Osteocyte (in vitro differentiated cells): ENCODE measurements around the gene SFN. TPM values are rescaled to one million over a fixed set of nuclear protein-coding genes. Genes with fewer than 3 reads are reported as not detected.

ENCODE experiments used
- DNase-seq: peaks from one replicate; pipeline ENCODE4 v3.0.0; 2021; ENCODE audit warnings: mixed read lengths; ENCODE audit not compliant: unreplicated experiment; ENCODE audit errors: extremely low spot score
- H3K27ac Mint-ChIP-seq: one replicate; pipeline ENCODE4 v1.8.0; 2021; ENCODE audit warnings: mild to moderate bottlenecking, mixed read lengths; ENCODE audit not compliant: unreplicated experiment
- H3K27me3 Mint-ChIP-seq: one replicate; pipeline ENCODE4 v1.8.0; 2021; ENCODE audit warnings: mixed read lengths; ENCODE audit not compliant: unreplicated experiment
- H3K36me3 Mint-ChIP-seq: one replicate; pipeline ENCODE4 v1.8.0; 2021; ENCODE audit warnings: mixed read lengths; ENCODE audit not compliant: unreplicated experiment
- H3K4me1 Mint-ChIP-seq: one replicate; pipeline ENCODE4 v1.8.0; 2021; ENCODE audit warnings: mixed read lengths; ENCODE audit not compliant: unreplicated experiment
- H3K4me3 Mint-ChIP-seq: one replicate; pipeline ENCODE4 v1.8.0; 2021; ENCODE audit warnings: mild to moderate bottlenecking, moderate library complexity, mixed read lengths; ENCODE audit not compliant: unreplicated experiment
- H3K9me3 Mint-ChIP-seq: one replicate; pipeline ENCODE4 v1.8.0; 2021; ENCODE audit warnings: mixed read lengths; ENCODE audit not compliant: unreplicated experiment
- total RNA-seq: library from RNA; stranded (reverse); gene quantifications from 2 replicates; pipeline ENCODE4 v1.2.1, GENCODE V29; 2021
- TF ChIP-seq, protein P1 (sequence below): fragments of 200-600 bp; sonication (generic); IDR thresholded peaks from 2 replicates; pipeline ENCODE4 v1.5.0; 2021; ENCODE audit warnings: antibody characterized with exemption, mild to moderate bottlenecking, moderate library complexity

SFN gene
- total RNA-seq, 1 donor from 2014 or later, result not detected

DNA sequence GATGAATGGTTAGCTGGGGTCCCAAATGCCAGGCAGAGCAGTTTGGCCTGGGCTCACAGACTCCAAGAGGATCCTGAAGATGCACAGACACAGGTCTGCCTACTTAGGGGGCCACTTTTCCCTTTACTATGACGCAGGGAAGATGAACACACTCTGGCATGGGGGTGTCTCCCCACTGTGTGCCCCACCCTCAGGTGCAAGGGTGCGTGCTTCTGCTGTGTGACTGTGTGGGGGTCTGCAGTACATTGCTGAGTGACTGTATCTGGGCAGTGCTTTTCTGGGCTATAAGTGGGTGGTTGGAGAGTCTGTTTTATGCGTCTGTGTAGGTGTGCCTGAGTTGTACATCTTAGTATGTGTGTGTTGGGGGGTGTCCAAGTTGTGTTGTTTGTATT lies 47.0 kb downstream of the SFN start:
- H3K36me3 Mint-ChIP-seq, result no peaks in the 10 kb centered on the region
- no peaks in the 10 kb centered on the region for H3K9me3 Mint-ChIP-seq
- H3K4me3 Mint-ChIP-seq, result no peak overlapping the region
- H3K27me3 Mint-ChIP-seq, result no peaks in the 10 kb centered on the region
- H3K4me1 Mint-ChIP-seq, result no peaks in the 10 kb centered on the region
- TF ChIP-seq, protein P1, sequence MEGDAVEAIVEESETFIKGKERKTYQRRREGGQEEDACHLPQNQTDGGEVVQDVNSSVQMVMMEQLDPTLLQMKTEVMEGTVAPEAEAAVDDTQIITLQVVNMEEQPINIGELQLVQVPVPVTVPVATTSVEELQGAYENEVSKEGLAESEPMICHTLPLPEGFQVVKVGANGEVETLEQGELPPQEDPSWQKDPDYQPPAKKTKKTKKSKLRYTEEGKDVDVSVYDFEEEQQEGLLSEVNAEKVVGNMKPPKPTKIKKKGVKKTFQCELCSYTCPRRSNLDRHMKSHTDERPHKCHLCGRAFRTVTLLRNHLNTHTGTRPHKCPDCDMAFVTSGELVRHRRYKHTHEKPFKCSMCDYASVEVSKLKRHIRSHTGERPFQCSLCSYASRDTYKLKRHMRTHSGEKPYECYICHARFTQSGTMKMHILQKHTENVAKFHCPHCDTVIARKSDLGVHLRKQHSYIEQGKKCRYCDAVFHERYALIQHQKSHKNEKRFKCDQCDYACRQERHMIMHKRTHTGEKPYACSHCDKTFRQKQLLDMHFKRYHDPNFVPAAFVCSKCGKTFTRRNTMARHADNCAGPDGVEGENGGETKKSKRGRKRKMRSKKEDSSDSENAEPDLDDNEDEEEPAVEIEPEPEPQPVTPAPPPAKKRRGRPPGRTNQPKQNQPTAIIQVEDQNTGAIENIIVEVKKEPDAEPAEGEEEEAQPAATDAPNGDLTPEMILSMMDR, result no peak
- no peak overlapping the region for H3K27ac Mint-ChIP-seq
- DNase-seq, result no peak

DNA sequence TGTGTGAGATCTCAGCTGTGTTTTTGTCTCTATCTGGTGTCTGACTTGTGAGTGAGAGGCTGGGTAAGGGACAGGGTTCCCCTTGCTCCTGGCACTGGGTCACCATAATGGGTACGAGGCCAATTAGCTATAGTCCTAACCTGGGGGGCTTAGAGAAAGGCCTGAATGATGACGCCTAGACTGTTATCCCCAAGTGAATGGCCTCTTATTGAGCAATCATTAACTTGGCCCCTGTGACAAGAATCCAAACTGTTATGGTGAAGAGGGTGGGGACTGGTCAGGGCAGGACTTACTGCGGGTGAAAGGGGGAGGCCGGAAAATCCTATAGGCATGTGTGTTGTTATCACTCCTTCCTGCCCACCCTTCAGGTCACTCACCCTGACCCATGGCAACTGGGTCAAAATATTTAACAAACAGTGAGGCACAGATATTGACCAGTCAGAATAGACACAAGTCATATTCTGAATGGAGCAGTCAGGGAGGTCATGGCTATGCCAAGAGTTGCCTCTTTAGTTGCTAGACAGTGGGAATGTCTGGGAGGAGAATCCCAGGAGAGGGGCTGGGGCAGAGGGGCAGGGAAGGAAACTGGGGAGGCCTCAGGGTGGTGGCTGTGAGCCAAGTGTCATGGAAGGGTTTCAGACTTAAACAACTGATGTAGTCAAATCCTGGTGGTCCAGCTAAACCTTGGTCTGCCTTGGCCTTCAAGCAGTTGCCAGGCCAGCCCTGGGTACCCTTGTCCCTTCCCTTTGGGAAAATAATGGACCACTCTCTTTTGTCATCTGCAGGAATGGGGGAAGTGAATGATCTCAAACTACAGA lies 47.6 kb downstream of the SFN start:
- Mint-ChIP-seq H3K9me3 (no peaks in the 10 kb centered on the region), H3K4me3 (no peak overlapping the region), H3K4me1 (no peaks in the 10 kb centered on the region), H3K36me3 (no peaks in the 10 kb centered on the region), H3K27me3 (no peaks in the 10 kb centered on the region), H3K27ac (no peak overlapping the region)
- DNase-seq, result no peak
- TF ChIP-seq, protein P1, result no peak

DNA sequence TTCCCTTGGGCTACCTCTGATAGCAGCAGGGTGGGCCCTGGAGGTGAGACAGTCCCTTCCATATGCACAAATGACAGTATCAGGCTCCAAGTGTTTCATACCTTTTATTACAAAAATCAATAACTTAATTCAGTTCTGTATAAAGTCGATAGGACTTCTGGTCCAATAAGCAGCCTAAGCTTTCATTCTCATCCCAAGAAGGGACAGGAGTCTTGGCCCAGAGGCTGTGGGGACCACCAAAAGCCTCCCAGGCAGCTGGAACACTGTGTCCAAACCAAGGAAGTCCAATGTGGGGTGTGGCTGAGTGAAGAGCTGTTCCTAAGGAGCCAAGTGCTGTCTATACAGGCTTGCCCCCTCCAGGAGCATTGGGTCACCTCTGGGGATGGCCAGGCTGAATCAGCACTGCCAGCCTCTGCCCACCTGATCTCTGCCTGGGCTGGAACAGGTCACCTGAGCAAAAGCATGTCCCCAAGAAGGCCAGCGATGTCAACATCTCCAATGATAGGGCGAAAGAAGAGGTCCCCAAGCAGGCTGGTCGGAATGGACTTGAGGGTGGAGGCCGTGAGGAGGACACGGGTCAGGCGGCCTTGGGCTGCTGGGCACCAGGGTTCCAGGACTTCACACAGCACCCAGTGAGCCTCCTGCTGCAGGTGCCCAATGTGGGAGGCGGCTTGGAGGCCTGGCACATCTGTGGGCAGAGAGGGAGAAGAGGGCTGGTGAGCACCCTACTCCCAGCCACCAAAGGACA lies 48.6 kb downstream of the SFN start:
- Mint-ChIP-seq H3K9me3 (no peaks in the 10 kb centered on the region), H3K4me3 (no peak overlapping the region), H3K27ac (no peak overlapping the region), H3K4me1 (no peaks in the 10 kb centered on the region), H3K36me3 (no peaks in the 10 kb centered on the region), H3K27me3 (peaks cover 3% of the 10 kb centered on the region)
- DNase-seq, result no peak
- TF ChIP-seq, protein P1, result no peak

DNA sequence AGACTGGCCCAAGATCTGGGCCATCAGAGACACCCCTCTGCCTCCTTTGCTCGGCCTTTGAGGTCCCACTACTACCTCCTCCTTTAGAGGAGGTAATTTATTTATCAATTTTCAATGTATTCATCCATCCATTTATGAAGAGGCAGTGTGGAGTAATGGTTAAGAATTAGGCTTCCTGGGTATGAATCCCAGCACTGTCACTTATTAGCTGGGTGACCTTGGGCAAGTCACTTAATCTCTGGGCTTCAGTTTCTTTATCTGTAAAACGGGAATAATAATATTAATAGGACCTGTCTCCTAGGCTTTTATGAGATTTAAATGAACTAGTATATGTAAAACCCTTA lies 49.2 kb downstream of the SFN start:
- no peaks in the 10 kb centered on the region for H3K36me3 Mint-ChIP-seq
- H3K4me3 Mint-ChIP-seq, result no peak overlapping the region
- TF ChIP-seq, protein P1, result no peak
- no peak overlapping the region for H3K27ac Mint-ChIP-seq
- peaks cover 3% of the 10 kb centered on the region for H3K27me3 Mint-ChIP-seq
- DNase-seq, result no peak
- no peaks in the 10 kb centered on the region for H3K4me1 Mint-ChIP-seq
- H3K9me3 Mint-ChIP-seq, result no peaks in the 10 kb centered on the region

DNA sequence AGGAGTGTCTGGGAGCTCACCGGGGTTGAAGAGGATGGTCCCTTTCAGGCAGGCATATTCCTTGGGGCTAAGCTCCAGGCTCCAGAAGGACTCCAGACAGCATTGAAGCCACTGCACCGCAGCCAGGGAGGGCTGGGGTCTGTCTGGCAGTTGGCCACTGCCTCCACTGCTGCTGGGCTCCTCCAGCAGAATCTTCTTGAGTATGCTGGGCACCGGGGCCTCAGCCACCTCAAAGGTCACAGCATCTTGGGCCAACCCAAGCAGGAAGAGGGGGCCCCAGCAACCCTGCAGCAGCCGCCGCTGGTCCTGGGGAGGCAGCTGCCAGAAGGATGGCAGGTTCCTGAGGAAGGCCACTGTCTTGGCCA lies 50.4 kb downstream of the SFN start:
- Mint-ChIP-seq H3K27ac (no peak overlapping the region), H3K4me3 (no peak overlapping the region), H3K27me3 (peaks cover 3% of the 10 kb centered on the region), H3K4me1 (no peaks in the 10 kb centered on the region), H3K36me3 (no peaks in the 10 kb centered on the region), H3K9me3 (no peaks in the 10 kb centered on the region)
- TF ChIP-seq, protein P1, result no peak
- no peak for DNase-seq
